HG02885 (cell line): Measurements from ENCODE around the gene ATF7.

Source experiments
- ATAC-seq: cut with Tn5 transposase; IDR thresholded peaks from one replicate; pipeline ENCODE4 v1.9.1; 2021; ENCODE audit warnings: mild to moderate bottlenecking; ENCODE audit not compliant: unreplicated experiment, poor library complexity

ATF7 gene

GRCh38 chr12:53505555-53506449 lies 120.4 kb downstream of the ATF7 start:
- ATAC-seq, result no peak

GRCh38 chr12:53505086-53505485 lies 121.1 kb downstream of the ATF7 start:
- no peak for ATAC-seq

GRCh38 chr12:53504004-53504920 lies 121.9 kb downstream of the ATF7 start:
- no peak for ATAC-seq

GRCh38 chr12:53502983-53503728 lies 123.0 kb downstream of the ATF7 start:
- ATAC-seq, result no peak

- no peak for ATAC-seq
Observed at GRCh38 chr12:53502331-53502730, 123.9 kb downstream of the ATF7 start.

GRCh38 chr12:53501615-53502181 lies 124.5 kb downstream of the ATF7 start:
- ATAC-seq, result no peak

- peak; percentile 83 for ATAC-seq
Observed at GRCh38 chr12:53500776-53501614, 125.2 kb downstream of the ATF7 start, which contains the start of gene TARBP2. Gene TARBP2, plus strand, starts transcription at chr12:53501283. Its CDS starts 126 bp downstream, at chr12:53501409.

- ATAC-seq, result no peak
Observed at GRCh38 chr12:53500142-53500775, 125.9 kb downstream of the ATF7 start.

- ATAC-seq, result no peak
Observed at GRCh38 chr12:53499266-53500141, 126.7 kb downstream of the ATF7 start, which contains the start of gene MAP3K12. Gene MAP3K12, minus strand, starts transcription at chr12:53499458. Its CDS starts 12,067 bp downstream, at chr12:53487391.

GRCh38 chr12:53498235-53498630 lies 127.9 kb downstream of the ATF7 start:
- no peak for ATAC-seq

- no peak for ATAC-seq
Observed at GRCh38 chr12:53497461-53497860, 128.7 kb downstream of the ATF7 start.

- no peak for ATAC-seq
Observed at GRCh38 chr12:53496752-53497032, 129.5 kb downstream of the ATF7 start.

- ATAC-seq, result no peak
Observed at GRCh38 chr12:53495903-53496751, 130.1 kb downstream of the ATF7 start.

GRCh38 chr12:53493610-53494391 lies 132.4 kb downstream of the ATF7 start:
- ATAC-seq, result no peak

GRCh38 chr12:53492830-53493609 lies 133.2 kb downstream of the ATF7 start:
- peak; percentile 98 for ATAC-seq
